ENCODE data around the gene RPSA. TPM values are rescaled to one million over a fixed set of nuclear protein-coding genes. Genes with fewer than 3 reads are reported as not detected.
"Not testable (repeated sequence)": the region's sequence is repeated elsewhere in the genome, so short reads cannot be mapped to it uniquely, and the experiment has no call there.

The RPSA gene
- polyA plus RNA-seq, 1 donor = 1,993 TPM

- no peak for DNase-seq
Measured at GRCh38 chr3:39457361-39457760, 50.8 kb downstream of the RPSA start.

- not testable (repeated sequence) for DNase-seq
Measured at GRCh38 chr3:39458579-39458978, 52.1 kb downstream of the RPSA start.

- no peak for DNase-seq
Measured at GRCh38 chr3:39460677-39461076, 54.2 kb downstream of the RPSA start.

Other genes starting within 250 kb of the RPSA start
- 143 TPM for gene XIRP1, start 214.1 kb upstream of the RPSA start, polyA plus RNA-seq (ENCODE audit: insufficient read length)
- 6.7 TPM for gene CX3CR1, start 126.7 kb upstream of the RPSA start, polyA plus RNA-seq (ENCODE audit: insufficient read length)
- not detected for gene CCR8, start 77.0 kb upstream of the RPSA start, polyA plus RNA-seq (ENCODE audit: insufficient read length)
- gene SLC25A38, start 23.4 kb upstream of the RPSA start, polyA plus RNA-seq (ENCODE audit: insufficient read length) = 18.2 TPM
- 0.05 TPM for gene MOBP, start 61.0 kb downstream of the RPSA start, polyA plus RNA-seq (ENCODE audit: insufficient read length)

Data from hindlimb muscle (tissue), 1 donor.